K562 (cell line): Measurements from ENCODE around the gene TNFRSF11A. TPM values are rescaled to one million over a fixed set of nuclear protein-coding genes. Genes with fewer than 3 reads are reported as not detected.

Experiments
- ATAC-seq: fragments of 200-7000 bp; cut with Tn5 transposase; 3 replicates; pipeline ENCODE4 v1.9.1; 2020; ENCODE audit warnings: moderate library complexity
- BruUV-seq: library from RNA; stranded (reverse); fragments of 400-500 nt; replicated peaks from 2 replicates; lab custom pipeline; 2021; lab: Mats Ljungman, UMichigan
- CTCF ChIA-PET: fragments of 300-600 bp; formaldehyde crosslinking; extraction: SDS; loops from one replicate; lab custom pipeline; 2021; ENCODE audit warnings: low intra/inter-chr PET ratio; lab: Yijun Ruan, JAX
- POLR2A ChIA-PET: fragments of 300-600, 350-650 bp; sonication (Branson Sonifier 250); formaldehyde crosslinking; extraction: SDS; loops from one replicate; lab custom pipeline; 2021; ENCODE audit warnings: antibody characterized with exemption, inconsistent platforms; lab: Yijun Ruan, JAX
- DNase-seq, 4 experiments: peaks; one replicate each; pipeline versions ENCODE4 v3.0.0 to v3.0.0-alpha.2; 2011 to 2018; ENCODE audit warnings: low spot score in 3 of 4, mixed read lengths in 3 of 4; ENCODE audit errors: extremely low read depth in 1 of 4
- FAIRE-seq: peaks from 2 replicates; lab custom pipeline; 2011; peaks lifted over from hg19 to GRCh38; lab: Jason Lieb, UNC
- H2AFZ ChIP-seq: 2 replicates; pipeline ENCODE4 v1.6.0; 2011; ENCODE audit warnings: low read depth, low read length, control low read depth, inconsistent platforms
- H3K27ac ChIP-seq: fragments of 200-600 bp; 3 replicates; pipeline ENCODE4 v1.8.0; 2011; ENCODE audit warnings: low read depth, mild to moderate bottlenecking, control low read depth, inconsistent platforms, low read length, moderate library complexity, mixed read lengths; ENCODE audit errors: extremely low read depth
- H3K27me3 ChIP-seq, 2 experiments: fragments of 300-600 bp in 1 of 2; 2 replicates in 1 of 2; 3 replicates in 1 of 2; pipeline versions ENCODE4 v1.6.0 to v1.8.0; 2011; ENCODE audit warnings: inconsistent platforms in 2 of 2, low read length in 2 of 2, mild to moderate bottlenecking in 1 of 2, mixed read lengths in 1 of 2, moderate library complexity in 1 of 2; ENCODE audit not compliant: control insufficient read depth in 2 of 2, insufficient read depth in 2 of 2
- H3K36me3 ChIP-seq: fragments of 300-600 bp; 3 replicates; pipeline ENCODE4 v1.8.0; 2011; ENCODE audit warnings: mild to moderate bottlenecking, low read length, inconsistent platforms; ENCODE audit not compliant: control insufficient read depth, insufficient read depth
- H3K4me1 ChIP-seq, 2 experiments: fragments of 200-600 bp in 1 of 2; replicated peaks in 1 of 2; 2 replicates in 1 of 2; 3 replicates in 1 of 2; pipeline versions ENCODE4 v1.5.1 to v1.8.0; 2011; ENCODE audit warnings: inconsistent platforms in 2 of 2, low read length in 2 of 2, mild to moderate bottlenecking in 1 of 2, mixed read lengths in 1 of 2, moderate library complexity in 1 of 2; ENCODE audit not compliant: control insufficient read depth in 2 of 2, insufficient read depth in 2 of 2
- H3K4me2 ChIP-seq: 2 replicates; pipeline ENCODE4 v1.6.1; 2011; ENCODE audit warnings: low read length, control low read depth, inconsistent platforms, mixed read lengths; ENCODE audit not compliant: insufficient read depth
- H3K4me3 ChIP-seq: fragments of 200-600 bp; sonication (generic), shearing (Covaris generic); 2 replicates; pipeline ENCODE4 v1.5.1; 2016; ENCODE audit warnings: control low read depth, inconsistent platforms
- H3K79me2 ChIP-seq: fragments of 200-600 bp; 3 replicates; pipeline ENCODE4 v1.8.0; 2011; ENCODE audit warnings: low read length, inconsistent platforms; ENCODE audit not compliant: control insufficient read depth, insufficient read depth
- H3K9ac ChIP-seq, 2 experiments: 2 replicates each; pipeline versions ENCODE4 v1.6.0 to v1.6.1; 2011; ENCODE audit warnings: low read depth in 2 of 2, low read length in 2 of 2, control low read depth in 1 of 2, inconsistent platforms in 1 of 2, mild to moderate bottlenecking in 1 of 2, mixed read lengths in 1 of 2; ENCODE audit not compliant: insufficient read depth in 1 of 2
- H3K9me1 ChIP-seq: one replicate; pipeline ENCODE4 v1.6.0; 2011; ENCODE audit warnings: inconsistent platforms, mild to moderate bottlenecking, low read length, moderate library complexity; ENCODE audit not compliant: control insufficient read depth, insufficient read depth
- H3K9me3 ChIP-seq: replicated peaks from 2 replicates; pipeline ENCODE4 v1.5.1; 2011; ENCODE audit warnings: low read depth, low read length, inconsistent platforms; ENCODE audit not compliant: control insufficient read depth, insufficient read depth
- H4K20me1 ChIP-seq: replicated peaks from 2 replicates; pipeline ENCODE4 v1.6.1; 2011; ENCODE audit warnings: low read length, inconsistent platforms, mixed read lengths; ENCODE audit not compliant: control insufficient read depth, insufficient read depth
- IRF2 ChIP-seq: sonication (generic); formaldehyde crosslinking; IDR thresholded peaks from 2 replicates; pipeline ENCODE4 v1.8.1; 2022; ENCODE audit warnings: mild to moderate bottlenecking, missing genetic modification reagents
- MCM3 ChIP-seq: fragments of 450-650 bp; IDR thresholded peaks from 2 replicates; pipeline ENCODE4 v1.6.1; 2016
- ZNF217 ChIP-seq: sonication (generic); formaldehyde crosslinking; IDR thresholded peaks from 2 replicates; pipeline ENCODE4 v1.8.0; 2022; ENCODE audit warnings: mild to moderate bottlenecking, missing genetic modification reagents
- WGBS: fragments of 100-300 bp; shearing (Covaris generic); methylation state at CpG from one replicate; pipeline ENCODE4 v1.1.6; 2016; ENCODE audit warnings: low coverage, mixed read lengths; ENCODE audit not compliant: insufficient coverage; ENCODE audit errors: missing lambda C conversion rate; 5-methylcytosine and 5-hydroxymethylcytosine counted together
- in situ Hi-C: fragments of 300-500 bp; cut with MboI; formaldehyde crosslinking; loops from 4 replicates; pipeline ENCODE4 v1.15.0; 2018; ENCODE audit warnings: inconsistent platforms, mixed read lengths
- intact Hi-C: fragments of 100-400 bp; cut with micrococcal nuclease; formaldehyde crosslinking; loops from 2 replicates; pipeline ENCODE4 v1.14.2; 2022
- polyA plus RNA-seq, 8 experiments: library from polyadenylated mRNA; depleted of rRNA in 4 of 8; stranded (reverse) in 5 of 8; unstranded in 3 of 8; fragments of >200 nt; fragmentation: Nextera tagmentation in 2 of 8; fragmentation: Illumina TruSeq in 1 of 8; extraction: Ambion mirVana in 2 of 8; extraction: Trizol in 1 of 8; gene quantifications; 2 replicates each; pipeline versions ENCODE4 v1.2.1 to v1.2.3, GENCODE V29; 2011 to 2014; ENCODE audit warnings: inconsistent platforms in 1 of 8, missing spikeins in 1 of 8
- total RNA-seq, 7 experiments: library from RNA; depleted of rRNA in 6 of 7; stranded (reverse); fragments of >200 nt in 6 of 7; fragmentation: Illumina TruSeq in 2 of 7; extraction: Trizol in 2 of 7; gene quantifications; 2 replicates each; pipeline versions ENCODE4 v1.2.1 to v1.2.3, GENCODE V29; 2011 to 2021; ENCODE audit warnings: low replicate concordance in 1 of 7
- TF ChIP-seq, protein P1 (sequence below), 3 experiments: IDR thresholded peaks in 2 of 3; conservative IDR thresholded peaks in 1 of 3; 2 replicates each; pipeline ENCODE4 v1.5.1; 2011 to 2012; ENCODE audit warnings: low read length in 3 of 3, mild to moderate bottlenecking in 3 of 3, control low read depth in 2 of 3, improper control_type of control experiment in 1 of 3, inconsistent platforms in 1 of 3, low read depth in 1 of 3, mixed read lengths in 1 of 3, moderate library complexity in 1 of 3; ENCODE audit not compliant: insufficient read depth in 2 of 3
- TF ChIP-seq, protein P2 (sequence below): sonication (generic); formaldehyde crosslinking; IDR thresholded peaks from 2 replicates; pipeline ENCODE4 v1.8.0; 2022; ENCODE audit warnings: mild to moderate bottlenecking, missing genetic modification reagents
- TF ChIP-seq, protein P3 (sequence below): IDR thresholded peaks from 3 replicates; pipeline ENCODE4 v1.6.1; 2011; ENCODE audit warnings: borderline replicate concordance, mild to moderate bottlenecking; ENCODE audit not compliant: insufficient read length, insufficient read depth

Gene TNFRSF11A
- total and polyA plus RNA-seq, 9 of the 15 experiments (the other 6 are each of a cell fraction or from before 2014, with no cell fraction given), result 0.03 to 0.06 (median 0.04) TPM; not detected in 6

DNA sequence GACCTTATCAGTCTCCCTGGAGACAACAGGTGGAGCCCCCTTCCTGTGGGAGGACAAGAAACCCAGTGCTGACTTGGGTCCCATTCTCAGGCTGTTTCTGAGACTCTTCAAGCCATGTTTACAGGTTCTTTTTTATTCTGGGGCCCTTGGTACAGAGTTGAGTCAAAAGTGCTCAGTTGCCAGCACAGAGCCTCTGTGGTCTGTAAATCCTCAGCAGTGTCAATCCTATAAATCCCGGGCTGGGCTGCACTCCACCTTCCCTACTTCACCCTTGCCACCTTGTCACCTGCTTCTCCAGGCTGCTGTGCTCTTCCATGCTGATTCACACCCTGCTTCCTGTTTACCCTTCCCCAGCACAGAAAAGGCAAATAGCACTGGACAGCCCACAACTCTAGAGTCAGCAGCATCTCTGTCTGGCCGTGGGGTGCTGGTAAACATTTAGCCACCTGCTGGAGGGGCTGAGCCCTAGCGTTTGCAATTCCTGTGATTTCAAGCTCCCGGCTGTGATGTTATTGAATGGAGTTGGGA, 74.7 kb downstream of the TNFRSF11A start:
- WGBS, result 10% methylated on average over 4 of the region's 4 CpGs
- DNase-seq, result no peak
- intact Hi-C loops (no loop called here), in situ Hi-C loops (no loop called here)
- H3K27me3 ChIP-seq, result no peaks in the 10 kb centered on the region; a peak in 1 of 5 replicates
- ATAC-seq, result peak; percentile 48
- H3K27ac ChIP-seq, result no peak overlapping the region
- H2AFZ ChIP-seq, result no peak overlapping the region
- no peak overlapping the region for H3K4me2 ChIP-seq
- H3K9me3 ChIP-seq, result no peaks in the 10 kb centered on the region; the same call in 1 of the 2 replicates
- no peaks in the 10 kb centered on the region; a peak in 1 of 5 replicates for H3K4me1 ChIP-seq
- no TSS peak for BruUV-seq
- H3K9me1 ChIP-seq, result no peaks in the 10 kb centered on the region
- H3K4me3 ChIP-seq, result no peak overlapping the region
- no peaks in the 10 kb centered on the region for H3K36me3 ChIP-seq
- no peak overlapping the region for H3K9ac ChIP-seq
- POLR2A ChIA-PET, result no interaction called here
- TF ChIP-seq MCM3 (no peak), IRF2 (CRISPR knock-in tag) (no peak), ZNF217 (CRISPR knock-in tag) (no peak)
- TF ChIP-seq, protein P1, sequence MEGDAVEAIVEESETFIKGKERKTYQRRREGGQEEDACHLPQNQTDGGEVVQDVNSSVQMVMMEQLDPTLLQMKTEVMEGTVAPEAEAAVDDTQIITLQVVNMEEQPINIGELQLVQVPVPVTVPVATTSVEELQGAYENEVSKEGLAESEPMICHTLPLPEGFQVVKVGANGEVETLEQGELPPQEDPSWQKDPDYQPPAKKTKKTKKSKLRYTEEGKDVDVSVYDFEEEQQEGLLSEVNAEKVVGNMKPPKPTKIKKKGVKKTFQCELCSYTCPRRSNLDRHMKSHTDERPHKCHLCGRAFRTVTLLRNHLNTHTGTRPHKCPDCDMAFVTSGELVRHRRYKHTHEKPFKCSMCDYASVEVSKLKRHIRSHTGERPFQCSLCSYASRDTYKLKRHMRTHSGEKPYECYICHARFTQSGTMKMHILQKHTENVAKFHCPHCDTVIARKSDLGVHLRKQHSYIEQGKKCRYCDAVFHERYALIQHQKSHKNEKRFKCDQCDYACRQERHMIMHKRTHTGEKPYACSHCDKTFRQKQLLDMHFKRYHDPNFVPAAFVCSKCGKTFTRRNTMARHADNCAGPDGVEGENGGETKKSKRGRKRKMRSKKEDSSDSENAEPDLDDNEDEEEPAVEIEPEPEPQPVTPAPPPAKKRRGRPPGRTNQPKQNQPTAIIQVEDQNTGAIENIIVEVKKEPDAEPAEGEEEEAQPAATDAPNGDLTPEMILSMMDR (IDR thresholded peaks at IDR 0.05 in 2 of 3, conservative IDR thresholded peaks at IDR 0.05 in 1 of 3; ENCODE audit: insufficient read depth in 2 of 3, low read depth in 1 of 3, low read length in 3 of 3), result peak in 2 of 3 experiments; percentile 21 to 23; a peak in 3 of 6 replicates
- TF ChIP-seq, protein P2, sequence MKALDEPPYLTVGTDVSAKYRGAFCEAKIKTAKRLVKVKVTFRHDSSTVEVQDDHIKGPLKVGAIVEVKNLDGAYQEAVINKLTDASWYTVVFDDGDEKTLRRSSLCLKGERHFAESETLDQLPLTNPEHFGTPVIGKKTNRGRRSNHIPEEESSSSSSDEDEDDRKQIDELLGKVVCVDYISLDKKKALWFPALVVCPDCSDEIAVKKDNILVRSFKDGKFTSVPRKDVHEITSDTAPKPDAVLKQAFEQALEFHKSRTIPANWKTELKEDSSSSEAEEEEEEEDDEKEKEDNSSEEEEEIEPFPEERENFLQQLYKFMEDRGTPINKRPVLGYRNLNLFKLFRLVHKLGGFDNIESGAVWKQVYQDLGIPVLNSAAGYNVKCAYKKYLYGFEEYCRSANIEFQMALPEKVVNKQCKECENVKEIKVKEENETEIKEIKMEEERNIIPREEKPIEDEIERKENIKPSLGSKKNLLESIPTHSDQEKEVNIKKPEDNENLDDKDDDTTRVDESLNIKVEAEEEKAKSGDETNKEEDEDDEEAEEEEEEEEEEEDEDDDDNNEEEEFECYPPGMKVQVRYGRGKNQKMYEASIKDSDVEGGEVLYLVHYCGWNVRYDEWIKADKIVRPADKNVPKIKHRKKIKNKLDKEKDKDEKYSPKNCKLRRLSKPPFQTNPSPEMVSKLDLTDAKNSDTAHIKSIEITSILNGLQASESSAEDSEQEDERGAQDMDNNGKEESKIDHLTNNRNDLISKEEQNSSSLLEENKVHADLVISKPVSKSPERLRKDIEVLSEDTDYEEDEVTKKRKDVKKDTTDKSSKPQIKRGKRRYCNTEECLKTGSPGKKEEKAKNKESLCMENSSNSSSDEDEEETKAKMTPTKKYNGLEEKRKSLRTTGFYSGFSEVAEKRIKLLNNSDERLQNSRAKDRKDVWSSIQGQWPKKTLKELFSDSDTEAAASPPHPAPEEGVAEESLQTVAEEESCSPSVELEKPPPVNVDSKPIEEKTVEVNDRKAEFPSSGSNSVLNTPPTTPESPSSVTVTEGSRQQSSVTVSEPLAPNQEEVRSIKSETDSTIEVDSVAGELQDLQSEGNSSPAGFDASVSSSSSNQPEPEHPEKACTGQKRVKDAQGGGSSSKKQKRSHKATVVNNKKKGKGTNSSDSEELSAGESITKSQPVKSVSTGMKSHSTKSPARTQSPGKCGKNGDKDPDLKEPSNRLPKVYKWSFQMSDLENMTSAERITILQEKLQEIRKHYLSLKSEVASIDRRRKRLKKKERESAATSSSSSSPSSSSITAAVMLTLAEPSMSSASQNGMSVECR (CRISPR knock-in tag), result no peak
- TF ChIP-seq, protein P3, sequence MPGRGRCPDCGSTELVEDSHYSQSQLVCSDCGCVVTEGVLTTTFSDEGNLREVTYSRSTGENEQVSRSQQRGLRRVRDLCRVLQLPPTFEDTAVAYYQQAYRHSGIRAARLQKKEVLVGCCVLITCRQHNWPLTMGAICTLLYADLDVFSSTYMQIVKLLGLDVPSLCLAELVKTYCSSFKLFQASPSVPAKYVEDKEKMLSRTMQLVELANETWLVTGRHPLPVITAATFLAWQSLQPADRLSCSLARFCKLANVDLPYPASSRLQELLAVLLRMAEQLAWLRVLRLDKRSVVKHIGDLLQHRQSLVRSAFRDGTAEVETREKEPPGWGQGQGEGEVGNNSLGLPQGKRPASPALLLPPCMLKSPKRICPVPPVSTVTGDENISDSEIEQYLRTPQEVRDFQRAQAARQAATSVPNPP, result no peak
- CTCF ChIA-PET, result no interaction called here
- no peaks in the 10 kb centered on the region for H4K20me1 ChIP-seq
- H3K79me2 ChIP-seq, result no peaks in the 10 kb centered on the region
- no peak for FAIRE-seq
